Measurements from ENCODE around the gene UBAC2.
"Not testable (repeated sequence)": the region's sequence is repeated elsewhere in the genome, so short reads cannot be mapped to it uniquely, and the experiment has no call there.

The UBAC2 gene

DNA sequence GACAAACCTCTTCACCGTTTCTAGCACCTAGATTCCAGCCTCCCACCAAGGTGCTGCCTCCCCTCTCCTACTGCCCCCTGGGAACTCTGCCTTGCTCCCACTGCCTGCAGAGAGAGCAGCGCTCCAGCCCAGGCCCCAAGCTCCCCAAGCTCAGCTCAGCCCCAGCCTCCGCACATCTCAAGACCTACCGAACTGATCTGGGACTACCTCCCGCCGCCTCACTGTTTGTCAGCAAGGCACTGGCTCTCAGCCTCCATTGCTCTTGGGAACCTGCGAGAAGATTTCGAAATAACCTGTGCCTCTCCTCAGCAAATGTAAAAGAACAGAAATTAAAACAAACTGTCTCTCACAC is 198.9 kb downstream of the UBAC2 start:
- no peak for DNase-seq

DNA sequence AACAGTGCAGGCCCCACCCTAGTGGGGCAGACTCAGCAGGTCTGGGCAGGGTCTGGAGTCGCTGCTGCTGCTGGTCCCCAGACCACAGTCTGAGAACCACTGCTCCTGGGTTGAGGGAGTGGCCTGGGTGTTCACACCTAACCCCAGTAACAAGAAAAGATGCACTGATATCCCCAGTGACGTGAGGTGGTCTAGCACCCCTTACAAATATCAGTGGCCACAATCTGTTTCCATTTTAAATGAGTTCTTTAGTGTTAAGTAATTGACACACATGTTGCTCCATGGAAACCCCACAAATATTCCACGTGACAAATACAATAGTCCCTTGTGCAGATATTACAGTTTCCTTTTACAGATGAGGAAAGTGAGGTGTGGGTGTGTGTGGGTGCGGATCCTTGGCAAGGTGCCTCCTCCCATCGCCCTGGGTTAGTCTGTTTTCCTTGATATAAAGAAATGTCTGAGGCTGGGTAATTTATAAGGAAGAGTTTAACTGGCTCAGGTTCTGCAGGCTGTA is 202.9 kb downstream of the UBAC2 start:
- no peak for DNase-seq

DNA sequence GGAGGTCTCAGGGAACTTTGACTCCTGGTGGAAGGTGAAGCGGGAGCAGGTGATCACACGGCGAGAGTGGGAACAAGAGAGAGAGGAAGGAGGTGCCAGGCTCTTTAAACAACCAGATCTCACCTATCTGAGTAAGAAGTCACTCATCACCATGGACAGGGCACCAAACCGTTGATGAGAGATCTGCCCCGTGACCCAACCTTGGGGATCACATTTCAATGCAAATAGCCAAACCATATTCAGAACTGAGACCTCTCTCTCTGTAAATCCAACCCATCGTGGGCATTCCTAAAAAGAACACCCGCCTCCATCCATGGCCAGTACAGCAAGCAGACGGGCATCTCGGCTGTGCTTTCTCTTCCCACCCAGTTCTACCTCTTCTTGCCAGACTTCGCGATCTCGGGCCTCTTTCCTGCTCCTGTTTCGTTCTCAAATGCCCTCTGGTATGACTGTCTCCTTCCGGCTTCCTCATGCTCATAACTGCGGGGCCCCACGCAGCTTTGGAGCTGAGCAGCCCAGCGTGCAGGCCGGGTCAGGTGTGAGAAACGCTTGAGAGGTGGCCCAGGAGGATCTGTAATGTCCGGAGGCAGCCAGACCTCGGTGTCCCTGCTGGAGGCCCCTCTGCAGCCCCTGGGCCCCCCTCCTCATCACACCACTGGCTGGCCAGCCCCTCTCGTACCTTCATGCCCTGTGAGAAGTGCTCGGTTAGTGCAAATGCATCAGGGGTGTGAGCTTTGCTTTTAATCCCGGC is 203.5 kb downstream of the UBAC2 start:
- no peak for DNase-seq

DNA sequence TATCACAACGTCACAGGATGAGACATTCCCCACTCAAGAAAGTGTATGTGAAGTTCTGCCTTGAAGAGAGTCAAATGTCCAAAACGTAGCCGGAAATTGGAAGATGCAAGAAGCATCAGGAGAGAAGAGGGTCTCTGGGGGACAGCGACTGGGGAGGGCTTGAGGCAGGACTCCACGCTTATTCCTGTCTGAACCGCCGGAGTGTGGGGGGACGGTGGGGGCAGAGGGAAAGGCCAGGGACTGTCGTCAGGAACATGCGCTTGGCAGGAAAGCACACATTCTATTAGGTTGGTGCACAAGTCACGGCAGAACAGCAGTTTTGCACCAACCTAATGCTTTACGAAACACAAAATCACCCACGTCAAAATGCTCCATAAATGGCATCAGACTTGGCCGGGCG is 205.3 kb downstream of the UBAC2 start:
- DNase-seq = no peak

DNA sequence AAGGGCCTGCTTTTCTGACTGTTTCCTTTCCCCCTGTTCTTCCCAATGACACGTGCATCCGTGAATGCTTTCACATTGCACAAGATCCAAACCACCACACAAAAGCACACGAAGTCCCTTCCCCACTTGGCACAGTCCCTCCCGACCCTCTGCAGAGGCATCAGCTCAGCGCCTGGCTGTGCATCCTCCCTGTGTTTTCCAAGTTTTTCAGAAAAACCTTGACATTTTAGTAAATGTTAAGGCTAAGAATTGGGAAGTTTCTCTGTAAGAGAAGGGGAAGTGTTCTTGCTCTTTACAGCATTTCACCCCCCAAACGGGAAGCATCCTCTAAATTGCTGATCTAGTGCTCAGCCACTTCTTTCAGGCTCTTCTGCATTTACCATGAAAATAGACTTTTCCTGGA is 206.1 kb downstream of the UBAC2 start:
- DNase-seq = peak in 1 of 2 donors; percentile 37

DNA sequence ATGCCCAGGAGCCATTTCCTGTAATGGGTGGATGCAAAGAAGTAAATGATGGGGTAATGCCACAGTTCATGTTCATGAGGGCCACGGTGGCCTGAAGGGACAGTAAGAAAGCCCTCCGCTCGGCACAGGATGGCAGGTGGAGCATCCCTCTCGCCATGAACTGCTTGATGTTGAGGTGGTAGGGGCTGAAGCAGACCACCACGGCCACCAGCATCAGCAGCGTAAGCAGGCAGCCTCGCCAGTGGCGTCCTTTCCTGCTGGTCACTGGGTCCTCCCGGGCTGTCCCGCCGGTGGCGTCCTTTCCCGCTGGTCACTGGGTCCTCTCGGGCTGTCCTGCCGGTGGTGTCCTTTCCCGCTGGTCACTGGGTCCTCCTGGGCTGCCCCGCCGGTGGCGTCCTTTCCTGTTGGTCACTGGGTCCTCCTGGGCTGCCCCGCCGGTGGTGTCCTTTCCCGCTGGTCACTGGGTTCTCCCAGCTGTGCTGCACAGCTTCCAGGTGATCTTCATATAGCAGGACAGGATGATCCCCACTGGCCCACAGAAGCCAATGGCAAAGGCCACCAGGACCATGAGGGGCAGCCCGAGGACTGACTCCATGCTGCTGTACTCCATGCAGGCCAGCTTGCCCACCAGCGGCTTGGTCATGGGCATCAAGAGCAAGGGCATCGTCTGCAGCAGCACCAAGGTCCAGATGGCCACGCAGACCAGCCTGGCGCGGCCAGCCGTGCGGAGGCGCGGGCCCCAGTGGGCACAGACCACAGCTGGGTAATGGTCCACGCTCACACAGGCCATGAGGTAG is 207.4 kb downstream of the UBAC2 start:
- no peak for DNase-seq

DNA sequence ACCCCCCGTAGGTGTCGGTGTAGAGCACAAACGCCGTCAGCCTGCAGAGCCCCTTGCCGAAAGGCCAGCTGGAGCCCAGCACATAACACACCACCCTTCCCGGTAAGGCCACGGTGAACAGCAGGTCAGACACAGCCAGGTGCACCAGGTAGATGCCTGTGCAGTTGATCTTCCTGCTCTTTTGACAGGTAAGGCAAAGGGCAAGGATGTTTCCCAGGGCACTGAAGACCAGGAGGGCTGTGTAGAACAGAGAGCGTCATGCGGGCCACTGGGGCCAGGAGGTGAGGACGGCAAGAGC is 208.0 kb downstream of the UBAC2 start:
- no peak for DNase-seq

DNA sequence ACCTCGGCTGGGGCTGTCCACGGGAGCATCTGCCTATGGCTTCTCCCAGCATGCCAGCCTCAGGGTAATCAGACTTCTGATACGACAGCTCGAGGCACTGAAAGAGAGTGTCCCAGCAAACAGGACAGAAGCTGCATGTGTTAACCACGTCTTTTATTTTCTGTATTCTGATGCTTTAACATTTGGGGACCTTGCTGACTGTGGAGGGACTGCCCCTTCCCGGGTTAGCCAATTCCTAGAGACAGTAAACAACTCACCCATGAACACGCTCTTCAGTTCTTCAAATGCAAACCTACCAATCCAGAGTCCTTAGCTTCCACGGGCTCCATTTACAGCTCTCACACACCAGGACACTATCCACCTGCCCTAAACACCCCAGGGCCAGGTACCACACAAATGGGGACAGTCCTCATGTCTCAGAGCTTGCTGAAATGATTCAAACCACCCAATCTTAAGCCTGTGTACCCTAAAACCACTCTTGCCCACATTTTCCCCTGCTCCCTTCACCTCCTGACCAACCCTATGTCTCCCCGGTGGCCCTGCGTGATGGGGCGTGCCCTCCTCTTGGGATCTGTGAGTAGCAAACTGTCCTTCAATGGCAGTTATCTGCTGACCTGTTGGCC is 208.9 kb downstream of the UBAC2 start:
- DNase-seq = not testable (repeated sequence)

DNA sequence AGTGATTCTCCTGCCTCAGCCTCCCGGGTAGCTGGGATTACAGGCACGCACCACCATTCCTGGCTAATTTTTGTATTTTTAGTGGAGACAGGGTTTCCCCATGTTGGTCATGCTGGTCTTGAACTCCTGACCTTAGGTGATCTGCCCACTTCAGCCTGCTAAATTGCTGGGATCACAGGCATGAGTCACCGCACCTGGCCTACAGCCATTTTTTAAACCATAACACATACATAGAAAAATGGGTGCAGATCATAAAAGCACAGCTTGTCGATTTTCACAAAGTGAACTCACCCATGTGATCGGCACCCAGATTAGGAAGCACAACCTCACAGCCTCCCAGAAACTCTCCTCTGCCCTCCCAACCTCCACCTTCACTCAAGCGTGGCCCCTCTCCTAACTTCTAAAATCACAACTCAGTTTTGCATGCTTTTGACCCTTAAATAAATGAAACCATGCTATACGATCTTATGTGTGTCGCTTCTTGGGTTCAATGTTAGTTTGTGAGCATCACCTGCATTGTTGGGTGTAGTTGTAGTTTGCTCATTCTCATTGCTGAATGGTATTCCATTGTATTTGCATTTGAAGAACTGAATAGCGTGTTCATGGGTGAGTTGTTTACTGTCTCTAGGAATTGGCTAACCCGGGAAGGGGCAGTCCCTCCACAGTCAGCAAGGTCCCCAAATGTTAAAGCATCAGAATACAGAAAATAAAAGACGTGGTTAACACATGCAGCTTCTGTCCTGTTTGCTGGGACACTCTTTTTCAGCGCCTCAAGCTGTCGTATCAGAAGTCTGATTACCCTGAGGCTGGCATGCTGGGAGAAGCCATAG is 210.2 kb downstream of the UBAC2 start:
- not testable (repeated sequence) for DNase-seq

DNA sequence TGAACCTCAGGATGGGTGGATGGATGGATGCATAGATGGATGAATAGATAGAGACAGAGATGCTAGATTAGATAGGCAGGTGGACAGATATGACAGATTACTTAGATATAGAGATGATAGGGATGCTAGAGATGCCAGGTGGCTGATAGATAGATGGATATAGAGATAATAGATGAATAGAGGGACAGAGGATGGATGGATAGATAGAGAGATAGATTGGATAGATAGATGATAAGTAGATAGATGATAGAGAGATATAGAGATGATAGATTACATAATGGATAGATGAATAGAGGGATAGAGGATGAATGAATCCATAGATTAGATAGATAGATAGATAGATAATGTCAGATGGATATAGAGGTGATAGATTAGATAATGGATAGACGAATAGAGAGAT is 212.2 kb downstream of the UBAC2 start:
- DNase-seq = no peak

DNA sequence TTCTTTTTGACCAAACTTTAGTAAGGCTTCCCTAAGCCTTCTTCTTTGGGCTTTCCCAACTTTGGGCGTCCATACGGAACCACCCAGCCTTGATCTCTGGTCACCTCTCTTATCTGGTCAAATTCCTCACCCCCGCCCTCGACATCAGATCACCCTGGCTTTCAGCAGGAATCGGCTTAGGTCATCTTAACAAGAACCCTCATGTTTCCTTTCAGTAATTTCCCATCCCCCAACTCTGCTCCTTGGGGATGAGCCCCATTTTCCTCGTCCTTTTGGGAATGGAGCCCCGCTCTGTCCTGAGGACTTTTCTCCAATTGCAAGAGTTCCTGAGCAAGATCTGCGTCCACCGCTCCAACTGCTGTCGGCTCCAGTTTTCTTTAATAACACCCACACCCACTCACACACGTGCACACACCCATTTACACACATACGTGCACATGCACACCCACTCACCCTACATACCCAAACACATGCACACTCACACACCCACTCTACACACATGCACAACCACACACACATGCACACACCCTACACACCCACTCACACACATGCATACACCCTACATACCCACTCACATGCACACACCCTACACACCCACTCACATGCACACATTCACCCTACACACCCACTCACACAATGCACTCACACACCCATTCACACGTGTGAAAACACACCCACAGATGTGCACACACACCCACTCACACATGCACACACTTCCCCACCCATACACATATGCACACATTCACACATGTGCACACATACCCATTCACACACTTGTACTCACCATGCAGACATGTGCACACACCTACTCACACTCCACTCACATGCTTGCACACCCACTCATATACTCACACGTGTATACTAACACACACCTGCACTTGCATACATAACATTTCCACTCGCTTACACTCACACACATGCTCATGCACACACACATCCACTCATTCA is 213.7 kb downstream of the UBAC2 start:
- DNase-seq = no peak

DNA sequence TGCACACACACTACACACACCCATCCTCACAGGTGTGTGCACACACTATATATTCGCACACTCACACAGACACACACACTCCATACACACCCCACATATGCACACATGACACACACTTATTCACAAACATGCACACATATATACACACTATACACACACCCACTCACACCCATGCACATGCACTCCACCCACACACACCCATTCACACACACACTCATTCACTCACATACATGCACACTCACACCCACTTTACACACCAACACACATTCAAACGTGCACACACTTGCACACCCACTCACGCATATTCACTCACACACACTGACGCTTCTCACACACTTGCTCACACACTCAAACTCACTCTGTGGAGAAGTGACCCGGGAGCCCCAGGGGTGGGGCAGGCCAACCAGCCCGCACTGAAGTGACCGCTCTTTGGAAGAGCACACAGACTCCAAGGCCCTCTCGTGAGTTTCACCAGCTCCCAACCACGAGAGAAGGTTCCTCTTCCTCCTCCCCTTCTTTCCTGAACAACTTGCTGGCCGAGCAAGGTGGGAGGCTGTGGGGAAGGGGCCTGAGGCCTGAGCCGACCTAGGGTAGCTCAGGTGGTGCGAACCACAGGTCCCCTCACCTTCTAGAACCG is 214.5 kb downstream of the UBAC2 start:
- no peak for DNase-seq

DNA sequence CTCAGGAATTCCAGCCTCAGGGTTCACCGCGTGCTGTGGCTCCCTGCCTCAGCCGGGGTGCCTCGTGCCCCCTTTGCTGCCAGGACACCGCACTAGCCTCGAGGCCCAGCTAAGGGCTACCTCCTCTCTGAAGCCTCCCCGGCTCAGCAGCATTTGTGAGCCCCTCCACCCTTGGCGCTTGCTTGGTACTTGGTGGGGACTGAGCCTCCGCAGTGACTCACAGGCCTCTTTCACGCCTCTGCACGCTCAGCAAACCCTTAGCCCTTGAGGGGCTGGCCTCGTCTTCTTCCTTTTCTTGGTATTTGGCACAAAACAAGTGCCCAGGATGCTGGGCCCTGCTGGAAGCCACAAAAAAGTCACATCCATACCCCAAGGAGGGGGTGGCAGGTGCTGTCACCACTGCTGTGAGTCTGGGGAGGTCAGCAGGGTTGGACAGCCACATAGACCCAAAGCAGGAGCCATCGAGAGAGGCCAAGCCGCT is 215.2 kb downstream of the UBAC2 start:
- no peak for DNase-seq

DNA sequence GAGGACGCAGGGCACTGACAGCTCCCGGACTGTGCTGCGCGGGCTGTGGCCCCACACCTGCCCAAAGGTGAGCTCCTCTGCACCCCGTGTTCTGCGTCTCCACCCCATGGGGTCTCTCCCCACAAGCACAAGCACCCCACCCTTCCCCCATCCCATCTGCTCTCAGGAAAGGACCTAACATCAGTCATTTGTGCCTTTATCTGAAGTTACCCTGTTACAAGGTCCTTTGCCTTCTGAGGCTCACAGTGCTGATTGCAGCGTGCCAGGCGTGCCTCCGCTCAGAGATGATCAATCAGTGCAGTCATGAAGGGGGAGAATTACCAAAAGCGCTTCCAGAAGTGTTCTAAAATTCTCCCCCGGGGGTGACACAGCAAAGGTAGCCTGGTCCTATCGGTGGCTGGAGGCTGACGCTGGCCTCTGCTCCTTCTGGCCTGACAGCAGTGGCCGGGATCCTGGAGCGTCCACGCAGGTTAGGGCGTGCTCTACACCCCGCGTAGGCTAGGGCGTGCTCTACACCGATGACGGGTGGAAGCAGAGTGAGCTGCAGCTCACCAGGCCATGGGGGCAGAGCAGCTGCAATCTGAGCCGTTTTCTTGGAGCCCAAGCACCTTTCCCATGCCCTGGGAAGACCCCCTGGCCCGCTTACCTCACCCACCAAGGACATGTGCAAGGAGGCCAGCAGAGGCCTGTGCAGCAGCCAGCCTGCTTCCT is 215.9 kb downstream of the UBAC2 start:
- no peak for DNase-seq

DNA sequence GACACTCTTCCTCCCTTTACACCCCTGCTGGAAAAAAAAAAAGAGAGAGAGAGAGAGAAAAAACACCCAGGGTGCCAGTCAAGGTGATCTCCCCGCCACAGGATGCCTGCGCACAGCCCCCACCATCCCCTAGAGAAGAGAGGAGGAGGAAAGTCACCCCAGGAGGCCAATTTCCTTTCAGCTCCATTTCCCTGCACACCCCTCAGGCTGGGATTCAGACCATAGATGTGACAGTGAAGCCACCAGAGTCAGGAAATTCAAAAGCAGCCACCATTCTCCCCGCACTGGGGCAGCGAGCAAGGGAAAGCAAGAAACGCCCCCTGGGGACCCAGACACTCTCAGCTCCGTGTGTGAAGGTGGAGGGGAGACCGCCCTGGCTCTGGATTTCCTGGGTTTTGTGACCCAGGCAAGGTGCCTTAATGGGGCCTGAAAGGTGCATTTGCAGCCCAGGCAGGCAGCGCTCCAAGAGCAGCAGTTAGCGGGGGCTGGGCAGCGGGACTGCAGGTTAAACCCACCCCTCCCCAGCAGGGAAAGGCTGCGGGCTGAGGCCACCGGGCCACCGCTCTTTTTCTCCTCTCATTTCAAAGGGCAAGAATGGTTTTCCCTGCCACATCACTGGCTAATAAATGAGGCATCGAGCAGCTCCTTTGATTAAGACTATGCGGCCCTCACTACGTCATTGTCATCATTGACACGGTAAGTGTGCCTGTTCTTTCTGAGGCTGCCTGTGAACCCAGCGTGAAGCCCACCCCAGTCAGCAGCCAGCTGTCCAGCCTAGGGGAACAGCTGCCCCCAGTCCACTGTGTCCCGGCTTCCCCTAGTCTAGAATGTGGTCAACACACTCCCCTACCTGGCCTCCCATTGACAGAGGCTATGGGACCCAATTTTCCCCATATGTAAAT is 216.8 kb downstream of the UBAC2 start:
- DNase-seq = no peak

DNA sequence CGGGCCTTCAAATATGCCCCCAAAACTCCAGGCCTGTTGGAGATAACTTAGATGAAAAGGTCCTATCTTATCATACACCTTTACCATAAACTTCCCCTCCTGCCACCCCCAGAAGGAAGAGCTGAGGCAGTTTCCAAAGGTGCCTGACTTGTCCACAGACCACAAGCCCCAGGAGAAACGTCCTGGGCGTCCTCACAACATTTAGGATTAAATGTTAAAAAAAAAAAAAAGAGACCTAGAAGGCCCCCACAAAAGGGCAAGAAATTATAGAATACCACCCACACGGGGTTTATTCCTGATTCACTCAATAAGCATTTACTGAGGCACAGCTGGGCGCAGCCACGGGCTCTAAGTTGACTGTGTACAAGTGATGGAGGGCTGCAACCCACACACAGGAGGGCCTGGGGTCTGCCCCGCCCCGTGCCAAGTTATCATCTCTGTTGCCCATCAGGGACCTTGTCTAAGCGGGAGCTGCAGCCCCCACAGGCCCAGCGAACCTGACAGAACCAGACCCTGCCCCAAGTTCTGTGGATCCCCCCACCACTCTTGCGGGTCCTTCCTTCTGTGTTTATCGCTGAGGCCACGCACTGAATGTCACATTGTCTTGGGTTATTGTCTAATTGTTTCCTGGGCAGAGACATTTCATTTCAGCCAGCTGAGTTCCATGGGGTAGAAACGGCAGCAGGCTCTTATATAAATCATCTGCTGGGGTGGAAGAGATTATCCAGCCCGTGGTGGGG is 217.6 kb downstream of the UBAC2 start:
- DNase-seq = no peak

DNA sequence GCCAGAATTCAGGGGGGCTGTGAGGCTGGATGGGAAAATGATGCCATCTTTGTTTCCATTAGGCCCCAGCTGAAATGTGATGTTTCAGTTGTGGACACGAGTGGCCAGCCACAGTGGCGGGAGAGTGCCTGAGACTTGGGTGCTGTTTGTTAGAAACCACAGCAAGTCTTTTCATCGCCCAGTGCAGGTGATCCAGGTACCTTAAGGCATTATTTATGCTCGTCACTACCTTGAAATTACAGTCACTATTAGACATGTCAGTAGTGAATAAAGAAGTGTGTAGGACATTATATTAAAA is 218.1 kb downstream of the UBAC2 start:
- DNase-seq = no peak

DNA sequence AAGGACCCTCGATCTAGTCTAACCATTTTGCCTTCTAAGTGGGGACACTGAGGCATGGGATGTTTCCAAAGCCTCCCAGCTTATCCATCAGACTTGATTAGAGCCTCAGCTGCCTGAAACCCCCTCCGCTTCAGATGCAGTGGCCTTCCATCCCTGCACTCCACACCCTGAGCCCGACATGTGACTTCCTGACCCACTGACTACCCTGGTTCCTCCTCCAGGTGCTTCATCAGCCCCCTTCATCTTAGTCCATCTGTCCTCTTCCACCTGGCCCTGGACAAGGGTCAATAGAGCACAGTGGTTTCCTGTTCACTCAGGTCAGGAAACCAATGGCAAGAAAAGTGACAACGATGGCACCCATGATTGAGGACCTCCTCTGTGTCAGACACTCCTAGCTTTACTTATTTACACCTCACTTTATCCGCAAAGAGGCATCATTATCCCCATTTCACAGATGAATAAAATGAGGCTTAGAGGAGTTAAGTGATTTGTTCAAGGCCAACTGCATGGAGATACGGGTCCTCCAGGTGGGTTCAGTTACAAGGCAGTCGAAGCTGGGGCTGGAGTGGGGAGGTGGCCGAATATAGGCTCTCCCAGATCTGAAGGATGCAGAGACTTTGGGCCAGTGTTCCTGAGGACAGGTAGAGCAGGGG is 219.1 kb downstream of the UBAC2 start:
- DNase-seq = no peak
